Activated T-cell treated with anti-CD3 and anti-CD28 coated beads, Interleukin-2, amount 50 U/mL, for 1 hour (primary cell): ENCODE data around the gene POU2F1.
"Not testable (repeated sequence)": the region's sequence is repeated elsewhere in the genome, so short reads cannot be mapped to it uniquely, and the experiment has no call there.

Experiments
- DNase-seq: peaks from one replicate; pipeline ENCODE4 v3.0.0-alpha.2; 2020

POU2F1 gene

DNA sequence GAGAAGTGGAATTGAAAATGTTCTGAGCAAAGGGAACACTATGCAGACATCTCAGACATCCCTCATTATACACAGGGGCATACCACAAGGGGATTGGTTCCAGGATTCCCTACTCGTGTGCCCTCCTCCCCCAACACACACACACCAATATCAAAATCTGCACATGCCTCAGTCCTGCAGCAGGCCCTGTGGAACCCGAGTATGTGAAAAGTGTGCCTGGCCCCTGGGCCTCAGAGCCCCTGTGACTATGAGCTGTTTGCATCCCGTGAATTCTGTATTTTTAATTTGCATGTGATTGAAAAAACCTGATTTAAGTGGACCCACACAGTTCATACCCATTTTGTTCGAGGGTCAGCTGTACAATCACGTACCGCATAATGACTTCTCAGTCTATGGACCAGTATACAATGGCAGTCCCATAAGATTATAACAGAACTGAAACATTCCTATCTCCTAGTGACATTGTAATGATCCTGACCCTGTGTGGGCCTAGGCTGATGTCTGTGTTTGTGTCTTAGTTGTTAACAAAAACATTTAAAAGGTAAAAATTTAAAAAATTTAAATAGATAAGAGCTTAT is 11.3 kb downstream of the POU2F1 start:
- DNase-seq = no peak

DNA sequence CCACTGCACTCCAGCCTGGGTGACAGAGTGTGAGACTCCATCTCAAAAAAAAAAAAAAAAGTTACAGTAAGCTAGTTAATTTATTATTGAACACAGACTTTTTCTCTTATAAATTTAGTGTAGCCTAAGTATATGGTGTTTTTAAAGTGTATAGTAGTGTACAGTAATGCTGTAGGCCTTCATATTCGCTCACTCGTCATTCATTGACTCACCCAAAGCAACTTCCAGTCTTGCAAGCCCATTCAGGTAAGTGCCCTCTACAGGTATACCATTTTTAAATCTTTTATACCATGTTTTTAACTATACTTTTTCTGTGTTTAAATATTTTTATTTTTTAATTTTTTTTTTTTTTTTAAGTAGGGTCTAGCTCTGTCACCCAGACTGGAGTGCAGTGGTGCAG is 12.1 kb downstream of the POU2F1 start:
- no peak for DNase-seq

DNA sequence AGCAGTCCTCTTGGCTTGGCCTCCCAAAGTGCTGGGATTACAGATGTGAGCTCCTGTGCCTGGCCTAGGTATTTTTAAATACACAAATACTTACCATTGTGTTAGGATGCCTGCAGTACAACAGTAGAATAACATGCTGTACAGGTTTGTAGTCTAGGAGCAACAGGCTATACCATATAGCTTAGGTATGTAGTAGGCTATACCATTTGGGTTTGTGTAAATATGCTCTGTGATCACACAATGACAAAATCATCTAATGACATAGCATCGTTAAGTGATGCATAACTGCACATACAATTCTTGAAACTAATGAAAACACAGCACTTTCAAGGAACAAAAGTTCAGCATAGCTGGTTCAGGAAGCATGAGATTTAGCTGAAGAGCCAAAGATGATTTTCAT is 12.7 kb downstream of the POU2F1 start:
- DNase-seq = no peak

DNA sequence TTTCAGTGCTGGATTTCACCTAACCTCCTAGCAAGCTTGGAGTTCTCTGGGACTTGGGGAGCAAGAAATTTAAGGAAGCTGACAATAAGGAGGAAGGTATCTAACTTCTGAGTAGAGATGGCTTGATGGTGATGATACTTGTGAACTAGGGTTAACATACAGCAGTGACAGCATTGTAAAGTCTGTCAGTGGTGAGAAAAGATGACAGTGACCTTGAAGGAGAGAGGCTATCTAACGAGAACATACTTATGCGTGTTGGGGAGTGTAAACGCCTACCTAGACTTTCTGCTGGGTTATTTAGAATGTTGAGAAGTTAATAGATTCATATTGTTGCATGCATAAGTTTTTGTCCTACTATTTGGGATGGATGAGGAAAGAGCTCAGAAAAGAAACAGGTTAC is 16.3 kb downstream of the POU2F1 start:
- DNase-seq = no peak

DNA sequence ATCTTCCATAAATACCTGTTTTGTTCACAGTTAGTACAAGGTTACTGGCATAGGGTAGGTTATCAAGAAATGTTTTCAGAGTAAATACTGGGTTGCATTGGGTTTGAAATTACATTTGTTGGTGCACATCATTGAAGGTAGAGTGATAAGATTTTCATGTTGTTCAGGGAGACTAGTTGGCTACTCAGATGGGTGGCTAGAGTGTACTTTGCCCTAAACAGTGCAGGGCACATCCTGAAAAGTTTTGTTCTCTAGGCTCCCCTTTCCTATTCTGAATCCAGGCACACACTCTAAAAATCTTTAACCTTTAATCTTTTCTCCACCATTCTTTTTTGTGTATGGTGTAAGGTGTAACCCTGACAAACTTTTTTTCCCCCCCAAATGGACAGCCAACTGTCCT is 18.0 kb downstream of the POU2F1 start:
- no peak for DNase-seq

DNA sequence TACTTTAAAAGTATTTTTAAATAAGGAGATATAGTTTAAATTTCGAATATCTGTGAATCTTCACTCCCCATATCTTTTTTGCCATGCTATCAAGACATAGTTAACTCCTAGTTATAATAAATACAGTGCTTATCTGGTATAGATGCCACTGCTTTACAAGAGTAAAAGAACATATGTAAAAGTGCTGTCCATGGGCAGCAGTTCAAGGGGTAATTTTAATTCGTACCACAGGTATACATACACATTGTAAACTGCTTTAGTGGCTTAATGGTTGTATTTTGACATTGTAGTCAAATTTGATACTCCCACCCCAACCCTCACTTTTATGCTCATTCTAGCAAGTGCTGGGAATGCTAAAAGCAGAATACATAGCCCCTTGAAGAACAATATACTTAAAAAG is 18.6 kb downstream of the POU2F1 start:
- no peak for DNase-seq

DNA sequence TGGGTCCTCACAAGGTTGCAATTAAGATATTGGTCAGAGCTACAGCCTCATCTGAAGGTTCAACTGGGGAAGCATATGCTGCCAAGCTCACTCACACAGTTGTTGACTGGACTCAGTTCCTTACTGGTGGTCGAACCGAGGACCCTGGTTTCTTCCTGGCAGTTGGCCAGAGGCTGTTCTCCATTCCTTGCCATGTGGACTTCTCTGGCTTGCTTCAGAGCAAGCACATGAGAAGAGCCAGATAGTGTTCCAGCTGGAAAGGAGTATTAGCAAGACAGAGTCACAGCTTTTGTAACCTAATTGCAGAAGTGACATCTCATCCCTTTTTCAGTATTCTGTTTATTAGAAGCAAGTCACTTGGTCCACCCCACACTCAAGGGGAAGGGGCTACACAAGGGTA is 23.6 kb downstream of the POU2F1 start:
- no peak for DNase-seq

DNA sequence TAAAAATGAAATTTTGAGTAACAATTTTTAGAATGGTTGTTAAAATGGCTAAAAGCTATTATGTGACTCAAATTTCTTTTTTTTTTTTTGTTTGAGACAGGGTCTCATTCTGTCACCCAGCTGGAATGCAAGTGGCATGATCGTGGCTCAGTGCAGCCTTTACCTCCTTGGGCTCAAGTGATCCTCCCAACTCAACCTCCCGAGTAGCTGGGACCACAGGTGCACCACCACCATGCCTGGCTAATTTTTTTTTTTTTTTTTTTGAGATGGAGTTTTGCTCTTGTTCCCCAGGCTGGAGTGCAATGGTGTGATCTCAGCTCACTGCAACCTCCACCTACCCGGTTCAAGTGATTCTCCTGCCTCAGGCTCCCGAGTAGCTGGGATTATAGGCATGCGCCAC is 24.5 kb downstream of the POU2F1 start:
- not testable (repeated sequence) for DNase-seq

DNA sequence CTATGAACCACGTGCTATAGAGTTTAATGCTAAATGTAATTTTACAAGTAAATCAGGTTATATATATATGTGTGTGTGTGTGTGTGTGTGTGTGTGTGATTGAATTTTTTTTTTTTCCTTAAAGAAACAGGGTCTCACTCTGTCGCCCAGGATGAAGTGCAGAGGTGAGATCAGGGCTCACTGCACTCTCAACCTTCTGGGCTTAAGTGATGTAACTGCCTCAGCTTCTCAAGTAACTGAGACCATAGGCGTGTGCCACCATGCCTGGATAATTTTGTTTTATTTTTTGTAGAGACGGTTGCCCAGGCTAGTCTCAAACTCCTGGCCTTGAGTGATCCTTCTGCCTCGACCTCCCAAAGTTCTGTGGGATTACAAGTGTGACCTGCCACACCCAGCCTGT is 26.3 kb downstream of the POU2F1 start:
- DNase-seq = no peak

DNA sequence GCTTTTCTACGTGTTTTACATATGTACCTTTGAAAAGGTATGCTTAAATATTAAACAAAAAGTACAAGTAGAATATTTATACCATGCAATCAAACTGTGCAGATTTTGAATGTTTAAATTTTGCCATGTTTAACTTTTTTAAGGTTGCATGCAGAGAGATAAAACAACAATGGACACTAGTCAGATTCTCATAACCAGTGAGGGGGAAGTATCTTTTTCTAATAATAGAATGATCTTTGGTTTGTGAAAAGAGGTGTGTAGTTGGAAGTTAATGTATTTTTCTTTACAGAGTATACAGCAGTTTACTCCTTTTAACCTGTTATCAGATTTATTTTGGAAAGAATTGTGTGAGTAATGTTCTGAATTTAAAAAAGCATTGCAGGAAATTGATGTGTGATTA is 27.1 kb downstream of the POU2F1 start:
- DNase-seq = no peak

DNA sequence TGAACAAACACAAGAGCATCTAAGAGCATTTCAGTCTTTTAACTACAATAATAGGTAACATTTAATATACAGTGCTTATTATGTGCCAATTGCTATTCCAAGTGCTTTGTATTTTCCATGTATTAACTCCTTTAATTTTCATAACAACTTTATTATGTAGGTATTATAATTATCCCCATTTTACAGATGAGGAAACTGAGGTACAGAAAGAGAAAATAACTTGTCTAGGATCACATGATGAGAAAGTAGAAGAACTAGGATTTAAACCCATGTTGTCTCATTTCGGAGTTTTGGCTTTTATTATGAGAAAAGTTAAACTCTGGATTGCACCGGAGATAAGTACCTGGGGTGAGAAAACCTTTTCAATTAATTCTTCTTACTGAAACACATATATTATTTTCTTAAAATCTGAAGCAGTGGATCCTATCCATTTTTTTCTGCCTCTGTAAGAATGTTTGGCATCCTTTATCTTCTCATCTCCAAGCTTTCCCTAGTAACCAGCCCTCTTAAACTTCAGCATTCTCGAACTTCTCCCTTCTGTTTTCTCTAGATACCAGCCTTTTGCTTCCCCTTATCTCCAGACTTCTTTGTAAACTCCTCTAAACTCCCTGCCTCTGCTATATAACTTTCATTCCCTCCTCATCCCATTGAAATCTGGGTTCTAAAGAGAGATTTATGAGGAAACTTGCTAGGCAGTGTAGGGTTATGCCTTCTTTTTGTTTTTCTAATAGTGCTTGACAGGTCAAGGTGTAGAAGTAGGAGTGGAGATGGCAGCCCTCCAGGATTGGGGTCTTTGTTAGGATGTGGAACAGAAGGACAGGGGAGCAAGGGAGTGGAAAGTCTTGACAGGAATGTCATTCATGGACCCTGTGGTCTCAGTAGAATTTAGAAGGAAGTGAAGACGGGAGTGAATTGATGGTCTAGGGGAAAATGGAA is 28.3 kb downstream of the POU2F1 start:
- DNase-seq = no peak

DNA sequence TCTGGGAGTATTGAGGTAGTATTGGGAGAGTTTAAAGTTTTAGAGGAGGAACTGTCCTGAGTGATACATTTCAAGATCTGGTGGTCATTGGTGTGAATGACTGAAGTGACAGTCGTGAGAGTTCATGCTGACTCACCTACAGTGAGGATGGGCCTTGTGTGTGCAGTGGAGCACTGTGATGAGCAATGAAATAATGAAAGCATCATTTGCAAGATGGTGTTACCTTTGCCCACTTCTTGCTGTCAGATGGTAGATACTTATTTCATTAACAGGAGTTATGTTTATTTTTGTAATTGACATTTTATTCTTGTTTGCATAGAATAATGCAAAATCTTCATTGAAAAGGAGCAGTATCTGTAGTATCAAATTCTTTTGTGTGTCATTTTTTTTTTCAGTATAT is 29.0 kb downstream of the POU2F1 start:
- DNase-seq = no peak

DNA sequence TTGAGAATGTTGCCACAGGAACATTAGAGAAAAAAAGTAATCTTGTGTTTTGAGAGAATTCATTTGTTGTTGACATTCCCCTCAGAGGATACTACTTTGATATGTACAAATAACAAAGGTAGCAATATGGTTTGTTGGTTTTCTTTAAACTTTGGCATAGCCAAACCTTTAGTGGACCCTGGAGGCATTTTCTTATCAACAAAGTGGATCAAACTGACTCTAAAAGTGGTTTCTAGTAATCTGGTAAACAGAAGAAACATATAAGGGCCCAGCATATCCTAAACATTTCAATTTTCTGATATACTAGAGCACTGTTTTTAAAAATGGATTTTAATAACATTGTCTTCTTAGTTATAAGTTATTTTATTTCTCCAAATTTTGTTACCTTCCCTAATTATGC is 29.8 kb downstream of the POU2F1 start:
- DNase-seq = no peak

DNA sequence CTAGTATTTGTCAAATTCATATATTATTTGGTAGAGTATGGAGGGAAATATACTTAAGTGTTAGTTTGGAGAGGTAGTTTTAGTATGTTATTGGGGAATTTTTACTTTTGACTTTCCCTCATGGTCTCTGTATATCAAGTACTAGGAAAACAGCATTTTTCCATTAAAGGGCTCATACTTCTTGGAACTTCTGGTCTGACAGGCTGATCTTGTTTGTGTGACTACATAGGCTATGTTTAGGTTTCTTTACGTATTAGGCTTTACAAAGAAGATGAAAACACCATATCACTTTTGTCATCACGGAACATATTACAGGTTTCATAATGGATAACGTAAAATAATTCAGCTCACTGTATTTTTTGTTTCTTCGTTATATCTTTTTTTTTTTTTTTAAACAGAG is 30.8 kb downstream of the POU2F1 start:
- DNase-seq = no peak

DNA sequence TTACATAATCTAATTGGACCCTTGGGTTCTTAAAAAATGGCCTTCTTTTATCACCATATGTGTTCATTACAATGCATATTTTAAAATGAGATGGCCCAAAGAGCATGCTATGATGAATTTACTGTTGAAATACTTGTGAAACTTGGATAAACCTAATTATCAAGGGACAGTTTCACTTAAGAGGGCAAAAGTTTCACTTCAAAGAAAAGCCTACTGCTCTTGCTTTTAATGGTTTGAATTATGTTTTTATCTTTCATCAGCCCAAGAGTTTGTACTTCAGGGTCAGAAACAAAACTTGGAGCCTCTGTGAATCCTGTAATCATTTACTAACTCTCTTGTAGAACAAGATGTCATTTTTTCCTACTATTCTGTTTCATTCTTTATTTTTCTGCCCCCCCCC is 32.3 kb downstream of the POU2F1 start:
- no peak for DNase-seq

DNA sequence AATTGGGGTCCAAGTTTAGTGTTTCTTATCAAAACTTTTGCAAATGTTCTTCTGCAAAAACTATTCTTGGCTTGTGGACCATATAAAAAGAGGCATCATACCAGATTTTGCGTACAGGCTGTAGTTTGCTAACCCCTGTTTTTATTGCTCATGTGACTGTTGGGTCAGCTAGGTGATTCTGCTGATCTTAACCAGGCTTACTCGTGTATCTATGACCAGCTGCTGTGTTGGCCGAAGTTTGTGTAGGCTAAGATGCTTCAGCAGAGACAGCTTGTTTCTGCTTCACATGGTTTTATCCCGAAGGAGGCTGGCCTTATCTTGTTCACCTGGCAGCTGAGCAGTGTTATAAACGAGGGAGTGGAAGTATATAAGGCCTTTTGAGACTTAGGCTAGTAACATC is 38.2 kb downstream of the POU2F1 start:
- no peak for DNase-seq

DNA sequence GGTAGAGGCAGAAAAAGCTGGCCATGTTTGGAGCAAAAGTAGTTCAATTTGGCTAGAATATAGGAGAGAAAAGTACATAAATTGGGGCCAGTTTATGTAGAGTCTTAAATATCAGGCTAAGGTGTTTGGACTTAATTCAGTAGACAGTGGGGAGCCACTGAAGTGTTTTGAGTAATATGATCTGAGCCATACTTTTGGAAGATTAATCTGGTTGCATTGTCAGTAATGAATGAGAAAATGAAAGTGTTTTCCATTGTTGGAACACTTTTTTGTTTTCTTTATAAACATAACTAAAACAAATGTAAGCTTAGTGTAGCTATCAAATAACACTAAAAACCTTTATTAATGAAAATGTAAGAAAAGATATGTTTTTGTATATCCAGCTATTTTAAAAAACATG is 42.1 kb downstream of the POU2F1 start:
- no peak for DNase-seq

DNA sequence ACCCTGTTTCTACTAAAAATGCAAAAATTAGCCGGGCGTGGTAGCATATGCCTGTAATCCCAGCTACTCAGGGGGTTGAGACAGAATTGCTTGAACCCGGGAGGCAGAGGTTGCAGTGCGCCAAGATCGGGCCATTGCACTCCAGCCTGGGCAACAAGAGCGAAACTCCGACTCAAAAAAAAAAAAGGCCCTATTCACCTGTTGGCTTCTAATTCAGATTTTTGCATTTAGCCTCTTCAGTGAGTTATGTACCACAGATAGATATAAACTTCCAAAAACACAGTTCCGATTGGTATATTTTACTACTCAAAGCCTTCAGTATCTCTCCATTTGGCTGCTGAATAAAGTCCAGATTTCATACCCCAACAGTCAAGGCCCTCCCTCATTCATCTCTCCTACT is 42.7 kb downstream of the POU2F1 start:
- DNase-seq = no peak

DNA sequence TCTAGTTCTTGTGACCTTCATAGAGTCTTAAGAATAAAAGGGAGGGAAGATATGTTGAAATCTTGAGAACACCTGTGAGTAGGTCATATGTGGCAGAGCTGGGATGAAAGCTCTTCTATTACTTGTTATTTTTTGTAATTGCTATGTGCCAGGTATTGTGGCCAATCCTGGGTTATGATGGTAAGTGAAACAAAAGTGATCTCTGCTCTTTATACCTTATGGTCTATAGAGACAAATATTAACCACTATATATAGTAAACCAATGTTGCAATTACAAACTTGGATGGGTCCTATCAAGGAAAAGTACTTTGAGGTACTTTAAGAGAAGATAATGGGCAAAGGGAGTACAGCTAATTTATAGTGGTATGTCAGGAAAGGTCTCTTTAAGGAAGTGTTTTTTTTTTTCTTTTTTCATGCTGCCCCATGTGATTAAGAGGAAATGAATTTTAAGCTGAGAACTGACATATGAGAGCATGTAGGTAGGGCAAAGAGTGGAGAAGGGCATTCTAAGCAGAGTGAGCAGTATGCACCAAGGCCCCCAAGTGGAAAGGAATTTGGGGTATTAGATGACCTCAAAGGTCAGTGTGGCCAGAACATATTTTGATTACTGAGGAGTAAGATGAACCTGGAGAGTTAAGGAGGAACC is 43.3 kb downstream of the POU2F1 start:
- no peak for DNase-seq

DNA sequence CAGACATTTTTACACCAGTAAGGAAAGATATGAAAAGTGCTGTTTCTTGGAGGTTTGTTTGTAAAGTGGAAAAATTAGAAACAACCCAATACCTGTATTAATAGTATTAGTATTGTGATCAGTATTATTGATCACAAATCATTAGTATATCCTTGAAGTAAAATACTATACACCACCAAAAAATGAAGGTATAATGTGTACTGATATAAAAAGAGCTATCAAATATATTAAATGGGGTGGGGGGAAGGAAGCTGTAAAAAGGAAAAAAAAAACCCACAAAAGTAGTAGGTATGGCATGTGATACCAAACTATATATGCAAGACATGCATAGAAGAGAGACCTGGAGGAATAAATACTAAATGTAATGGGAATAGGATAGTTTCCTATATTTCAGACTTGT is 46.3 kb downstream of the POU2F1 start:
- DNase-seq = no peak

DNA sequence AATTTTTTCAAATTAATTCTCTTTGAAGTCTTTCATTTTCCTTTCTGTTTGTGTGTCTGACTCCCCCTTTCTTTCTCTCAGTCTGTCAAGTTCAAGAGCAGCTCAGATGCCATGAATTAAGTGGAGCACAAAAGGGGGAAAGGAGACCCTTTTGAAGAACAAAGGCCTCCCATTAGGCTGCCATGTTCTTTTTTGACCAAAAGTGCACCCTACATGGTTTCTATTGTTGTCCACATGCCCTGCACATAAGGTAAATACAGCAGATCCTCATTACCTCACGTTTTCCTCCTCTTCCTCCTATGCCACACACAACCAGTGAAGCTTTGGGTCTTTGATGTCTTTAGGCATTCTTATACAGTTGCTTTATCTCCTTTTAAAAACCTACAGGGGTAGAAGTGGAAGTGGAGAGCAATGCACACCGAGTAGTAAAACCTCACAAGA is 47.7 kb downstream of the POU2F1 start:
- DNase-seq = no peak

DNA sequence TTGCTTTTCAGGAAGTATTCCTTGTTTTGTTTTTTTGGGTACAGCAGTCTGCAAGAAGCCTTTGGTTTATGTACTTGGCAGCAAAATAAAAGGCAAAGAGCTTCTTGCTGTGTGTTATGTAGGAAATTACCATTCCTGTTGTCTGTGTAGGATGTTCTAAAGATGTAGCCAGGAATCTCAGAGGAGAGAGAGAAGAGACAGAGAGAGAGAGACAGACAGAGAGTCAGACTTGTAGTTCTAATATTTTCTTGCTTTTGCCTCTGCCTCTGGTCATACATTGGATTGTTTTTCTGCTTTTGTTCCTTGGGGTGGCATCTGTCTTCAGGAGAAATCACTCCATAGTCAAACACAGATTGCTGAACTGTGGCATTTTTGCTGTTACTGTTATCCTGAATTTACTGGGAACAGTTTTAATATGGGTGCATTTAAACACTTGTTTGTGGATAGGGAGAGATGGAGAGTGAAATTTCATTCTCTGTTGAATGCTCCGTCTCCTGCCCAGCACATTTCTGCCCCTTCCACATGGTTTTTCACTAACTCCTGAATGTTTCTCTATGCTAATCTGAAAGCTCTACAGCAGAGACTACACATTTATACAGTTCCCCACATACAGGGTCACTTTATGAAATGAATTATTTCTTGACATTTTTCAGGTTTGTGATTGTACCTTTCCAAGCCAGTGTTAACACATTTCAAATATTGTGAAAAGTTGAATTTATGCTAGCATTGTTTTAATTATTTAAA is 49.8 kb downstream of the POU2F1 start:
- DNase-seq = no peak

DNA sequence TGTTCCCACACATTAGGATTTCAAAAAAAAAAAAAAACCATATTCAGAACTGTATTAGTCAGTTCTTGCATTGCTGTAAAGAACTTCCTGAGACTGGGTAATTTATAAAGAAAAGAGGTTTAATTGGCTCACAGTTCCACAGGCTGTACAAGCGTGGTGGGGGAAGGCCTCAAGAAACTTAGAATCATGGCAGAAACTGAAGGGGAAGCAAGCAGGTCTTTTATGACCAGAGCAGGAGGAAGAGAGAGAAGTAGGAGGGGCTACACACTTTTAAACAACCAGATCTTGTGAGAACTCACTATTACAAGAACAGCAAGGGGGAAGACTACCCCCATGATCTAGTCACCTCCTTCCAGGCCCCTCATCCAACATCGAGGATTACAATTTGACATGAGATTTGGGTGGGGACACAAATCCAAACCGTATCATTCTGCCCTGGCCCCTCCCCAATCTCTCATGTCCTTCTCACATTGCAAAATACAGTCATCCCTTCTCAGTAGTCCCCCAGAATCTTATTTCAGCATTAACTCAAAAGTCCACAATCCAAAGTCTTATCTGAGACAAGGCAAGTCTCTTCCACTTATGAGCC is 51.8 kb downstream of the POU2F1 start:
- DNase-seq = no peak
